Fibroblast of mammary gland (primary cell): ENCODE results near the gene NR2C2.

Source experiments
- DNase-seq: peaks from one replicate; pipeline ENCODE4 v3.0.0-alpha.2; 2010; ENCODE audit warnings: low read depth
- H3K4me3 ChIP-seq: 2 replicates; pipeline ENCODE4 v1.5.1; 2011; ENCODE audit warnings: low read depth, mild to moderate bottlenecking, low read length, moderate library complexity; ENCODE audit not compliant: control insufficient read depth
- TF ChIP-seq, protein P1 (sequence below): conservative IDR thresholded peaks from 2 replicates; pipeline ENCODE4 v1.5.1; 2011; ENCODE audit warnings: low read depth, low read length, inconsistent platforms; ENCODE audit not compliant: control insufficient read depth, insufficient read depth

NR2C2 gene

DNA sequence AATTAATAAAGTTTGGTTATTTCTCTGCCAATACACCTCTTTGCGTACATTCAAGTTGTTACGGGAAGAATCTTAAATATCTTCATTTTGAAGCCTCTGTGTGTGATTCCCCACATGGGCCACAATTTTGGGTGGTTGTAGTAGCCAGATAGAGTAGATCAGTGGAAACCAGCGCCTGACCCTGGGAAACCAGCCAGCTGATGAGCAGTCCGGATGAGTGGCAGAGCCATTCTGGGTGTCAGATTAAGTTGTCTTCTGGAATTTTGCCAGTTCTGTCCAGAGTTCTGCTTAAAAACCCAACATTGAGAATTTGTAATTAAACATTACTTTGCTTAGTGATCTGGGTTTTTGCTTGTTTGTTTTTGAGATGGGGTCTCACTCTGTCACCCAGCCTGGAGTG, 68.1 kb downstream of the NR2C2 start:
- no peak overlapping the region for H3K4me3 ChIP-seq
- peak; percentile 69 for DNase-seq
- TF ChIP-seq, protein P1, sequence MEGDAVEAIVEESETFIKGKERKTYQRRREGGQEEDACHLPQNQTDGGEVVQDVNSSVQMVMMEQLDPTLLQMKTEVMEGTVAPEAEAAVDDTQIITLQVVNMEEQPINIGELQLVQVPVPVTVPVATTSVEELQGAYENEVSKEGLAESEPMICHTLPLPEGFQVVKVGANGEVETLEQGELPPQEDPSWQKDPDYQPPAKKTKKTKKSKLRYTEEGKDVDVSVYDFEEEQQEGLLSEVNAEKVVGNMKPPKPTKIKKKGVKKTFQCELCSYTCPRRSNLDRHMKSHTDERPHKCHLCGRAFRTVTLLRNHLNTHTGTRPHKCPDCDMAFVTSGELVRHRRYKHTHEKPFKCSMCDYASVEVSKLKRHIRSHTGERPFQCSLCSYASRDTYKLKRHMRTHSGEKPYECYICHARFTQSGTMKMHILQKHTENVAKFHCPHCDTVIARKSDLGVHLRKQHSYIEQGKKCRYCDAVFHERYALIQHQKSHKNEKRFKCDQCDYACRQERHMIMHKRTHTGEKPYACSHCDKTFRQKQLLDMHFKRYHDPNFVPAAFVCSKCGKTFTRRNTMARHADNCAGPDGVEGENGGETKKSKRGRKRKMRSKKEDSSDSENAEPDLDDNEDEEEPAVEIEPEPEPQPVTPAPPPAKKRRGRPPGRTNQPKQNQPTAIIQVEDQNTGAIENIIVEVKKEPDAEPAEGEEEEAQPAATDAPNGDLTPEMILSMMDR = no peak

DNA sequence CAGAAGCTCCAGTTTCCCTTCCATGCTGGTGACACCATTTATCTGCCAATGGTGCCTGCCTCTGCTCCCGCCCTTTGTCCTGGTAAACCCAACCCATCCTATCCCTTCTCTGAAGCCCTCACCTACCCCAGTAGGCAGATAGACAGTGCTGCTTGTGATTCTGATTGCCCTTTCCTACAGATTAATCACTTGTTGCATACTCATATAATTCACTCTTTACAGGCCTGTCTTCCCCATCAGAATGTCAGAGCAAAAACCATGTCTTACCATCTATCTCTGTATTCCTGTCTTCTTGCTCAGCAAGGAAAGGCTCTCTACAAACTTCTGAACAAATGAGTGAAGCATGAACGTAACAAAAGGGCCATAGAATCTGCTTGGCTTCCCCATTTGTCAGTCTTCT, 69.8 kb downstream of the NR2C2 start:
- H3K4me3 ChIP-seq = no peak overlapping the region
- no peak for DNase-seq
- TF ChIP-seq, protein P1 = no peak

DNA sequence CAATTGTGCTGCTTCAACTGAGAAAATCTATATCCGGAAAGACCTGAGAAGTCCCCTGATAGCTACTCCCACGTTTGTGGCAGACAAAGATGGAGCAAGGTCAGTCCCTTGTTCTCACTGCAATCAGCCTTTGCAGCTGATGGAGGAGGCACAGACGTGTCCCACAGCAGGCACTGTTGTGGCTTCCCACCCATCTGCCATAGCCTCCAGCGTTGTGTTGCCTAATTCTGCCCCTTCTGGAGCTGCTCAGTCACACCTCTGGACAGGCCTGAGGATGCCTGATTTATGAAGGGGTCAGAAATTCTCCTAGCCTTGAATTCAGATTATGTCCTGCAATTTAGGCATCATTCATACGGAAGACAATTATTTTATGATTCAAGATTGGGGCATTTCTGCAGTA, 75.9 kb downstream of the NR2C2 start:
- TF ChIP-seq, protein P1 = no peak
- no peak for DNase-seq
- no peak overlapping the region for H3K4me3 ChIP-seq

DNA sequence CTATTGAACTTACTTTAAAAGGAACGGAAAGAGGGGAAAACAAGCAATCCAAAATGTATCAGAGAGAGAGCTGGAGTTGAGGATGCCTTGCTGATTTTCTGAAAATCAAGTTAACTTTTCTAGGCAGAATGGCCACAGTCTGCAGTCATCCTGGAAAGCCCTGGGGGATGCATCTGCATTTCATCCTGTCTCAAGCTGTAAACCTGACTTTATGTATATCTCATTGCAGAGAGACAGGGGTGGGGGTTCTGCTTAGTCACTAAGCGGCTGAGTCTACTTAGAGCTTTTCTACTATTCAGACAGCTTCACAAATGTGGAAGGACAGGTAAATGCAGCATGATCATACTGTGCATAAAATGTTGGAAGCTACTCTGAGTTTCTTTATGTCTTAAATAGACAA, 76.3 kb downstream of the NR2C2 start:
- TF ChIP-seq, protein P1 = no peak
- no peak overlapping the region for H3K4me3 ChIP-seq
- no peak for DNase-seq

DNA sequence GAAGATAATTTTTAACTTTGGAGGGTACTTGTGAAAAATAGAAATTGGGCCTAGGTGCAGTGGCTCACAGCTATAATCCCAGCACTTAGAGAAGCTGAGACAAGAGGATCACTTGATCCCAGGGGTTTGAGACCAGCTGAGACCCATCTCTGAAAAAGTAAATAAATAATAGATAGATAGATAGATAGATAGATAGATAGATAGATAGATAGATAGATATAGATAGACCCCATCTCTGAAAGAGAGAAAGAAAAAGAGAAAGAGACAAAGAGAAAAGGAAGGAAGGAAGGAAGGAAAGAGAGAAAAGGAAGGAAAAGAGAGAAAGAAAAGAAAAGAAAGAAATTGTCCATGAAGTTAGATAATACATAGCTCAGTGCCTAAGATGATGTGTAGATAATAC, 82.2 kb downstream of the NR2C2 start:
- TF ChIP-seq, protein P1 = no peak
- H3K4me3 ChIP-seq = no peak overlapping the region
- DNase-seq = no peak

DNA sequence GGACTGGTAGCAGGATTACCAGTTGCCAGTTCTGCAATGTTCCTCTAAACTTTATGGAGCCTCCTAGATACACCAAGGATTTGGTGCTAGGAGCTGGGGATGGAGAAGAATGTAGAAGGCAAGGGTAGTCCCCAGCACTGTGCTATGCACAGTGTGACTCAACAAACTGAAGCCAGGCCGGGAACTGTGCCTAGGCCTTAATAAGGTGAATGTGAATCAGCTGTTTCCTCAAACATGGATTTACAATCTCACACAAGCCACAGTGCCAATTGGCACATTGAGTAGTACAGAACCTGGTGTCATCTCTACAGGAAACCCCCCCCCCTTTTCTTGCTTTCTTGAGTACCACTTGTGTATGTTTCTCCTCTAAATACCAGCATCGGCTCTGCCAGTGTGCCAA, 85.3 kb downstream of the NR2C2 start:
- TF ChIP-seq, protein P1 = no peak
- DNase-seq = peak; percentile 32
- no peak overlapping the region for H3K4me3 ChIP-seq

DNA sequence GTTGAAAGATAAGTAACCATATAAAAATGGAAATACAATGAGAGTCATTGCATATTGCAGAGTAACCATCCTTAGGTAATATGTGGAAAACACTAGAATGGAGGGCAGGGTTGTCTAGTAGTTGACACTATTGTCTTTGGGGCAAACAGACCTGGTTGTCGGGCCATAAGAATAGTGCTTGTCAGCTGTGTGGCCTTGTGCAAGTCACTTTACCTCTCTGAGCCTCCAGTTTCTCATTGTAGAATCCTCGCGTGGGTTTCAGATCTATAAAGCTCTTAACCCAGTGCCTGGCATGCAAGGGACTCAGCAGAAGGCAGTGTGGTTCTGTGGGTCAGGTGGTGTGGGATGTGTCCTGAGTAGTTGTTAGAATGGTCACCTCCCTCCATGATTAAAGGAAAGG, 85.7 kb downstream of the NR2C2 start:
- no peak overlapping the region for H3K4me3 ChIP-seq
- TF ChIP-seq, protein P1 = no peak
- DNase-seq = no peak
